Tibial artery (tissue), 4 donors: ENCODE data around the gene CYLC1.
A peak's percentile ranks its signal among the peaks of the same experiment; 100 is the strongest.

Source experiments
- DNase-seq, 2 donors: peaks; one replicate each; pipeline ENCODE4 v3.0.0-alpha.2; 2019
- H3K27ac ChIP-seq, 2 donors: fragments of 200-600 bp; sonication (generic) in 1 of 2; 1 replicate in 1 of 2; 2 replicates in 1 of 2; pipeline ENCODE4 v1.5.1; 2018 to 2019; ENCODE audit warnings: mild to moderate bottlenecking in 1 of 2
- H3K27me3 ChIP-seq, 2 donors: fragments of 200-600 bp; sonication (generic) in 1 of 2; one replicate each; pipeline versions ENCODE4 v1.5.1 to v1.6.0; 2016 to 2019
- H3K36me3 ChIP-seq, 3 donors: fragments of 200-600 bp; sonication (generic) in 2 of 3; one replicate each; pipeline ENCODE4 v1.5.1; 2016 to 2019; ENCODE audit warnings: mild to moderate bottlenecking in 2 of 3
- H3K4me1 ChIP-seq, 4 donors: fragments of 200-600 bp; sonication (generic) in 2 of 4; 1 replicate in 3 of 4; 2 replicates in 1 of 4; pipeline ENCODE4 v1.5.1; 2016 to 2019
- H3K4me3 ChIP-seq, 2 donors: fragments of 200-600 bp; sonication (generic) in 1 of 2; 1 replicate in 1 of 2; 2 replicates in 1 of 2; pipeline ENCODE4 v1.5.1; 2018 to 2019; ENCODE audit warnings: mild to moderate bottlenecking in 2 of 2
- H3K9me3 ChIP-seq, 3 donors: fragments of 200-600 bp; sonication (generic) in 1 of 3; one replicate each; pipeline ENCODE4 v1.5.1; 2016 to 2019
- intact Hi-C: fragments of 100-400 bp; cut with DNase I; formaldehyde crosslinking; loops from one replicate; pipeline ENCODE4 v1.15.0; 2023; ENCODE audit warnings: low total_unique reads
- TF ChIP-seq, protein P1 (sequence below), 2 experiments: fragments of 200-600 bp in 1 of 2; fragments of 450-650 bp in 1 of 2; IDR thresholded peaks; one replicate each; pipeline ENCODE4 v1.5.1; 2017 to 2019; ENCODE audit warnings: antibody characterized with exemption in 2 of 2, mild to moderate bottlenecking in 1 of 2, moderate library complexity in 1 of 2

Gene CYLC1, protein sequence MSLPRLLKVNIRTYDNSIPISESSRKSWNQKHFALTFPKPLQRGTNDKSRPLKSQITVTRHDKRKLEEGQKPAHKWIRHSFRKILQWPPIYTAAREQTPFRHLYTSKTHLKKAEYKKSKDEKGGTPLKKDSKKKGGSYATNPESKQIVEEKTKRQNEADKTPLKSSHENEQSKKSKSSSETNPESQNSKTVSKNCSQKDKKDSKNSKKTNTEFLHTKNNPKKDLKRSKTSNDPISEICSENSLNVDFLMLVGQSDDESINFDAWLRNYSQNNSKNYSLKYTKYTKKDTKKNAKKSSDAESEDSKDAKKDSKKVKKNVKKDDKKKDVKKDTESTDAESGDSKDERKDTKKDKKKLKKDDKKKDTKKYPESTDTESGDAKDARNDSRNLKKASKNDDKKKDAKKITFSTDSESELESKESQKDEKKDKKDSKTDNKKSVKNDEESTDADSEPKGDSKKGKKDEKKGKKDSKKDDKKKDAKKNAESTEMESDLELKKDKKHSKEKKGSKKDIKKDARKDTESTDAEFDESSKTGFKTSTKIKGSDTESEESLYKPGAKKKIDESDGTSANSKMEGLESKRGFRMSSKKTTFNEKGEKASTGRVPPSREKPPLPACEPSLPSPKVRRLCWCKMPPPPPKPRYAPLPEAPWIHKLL

DNA sequence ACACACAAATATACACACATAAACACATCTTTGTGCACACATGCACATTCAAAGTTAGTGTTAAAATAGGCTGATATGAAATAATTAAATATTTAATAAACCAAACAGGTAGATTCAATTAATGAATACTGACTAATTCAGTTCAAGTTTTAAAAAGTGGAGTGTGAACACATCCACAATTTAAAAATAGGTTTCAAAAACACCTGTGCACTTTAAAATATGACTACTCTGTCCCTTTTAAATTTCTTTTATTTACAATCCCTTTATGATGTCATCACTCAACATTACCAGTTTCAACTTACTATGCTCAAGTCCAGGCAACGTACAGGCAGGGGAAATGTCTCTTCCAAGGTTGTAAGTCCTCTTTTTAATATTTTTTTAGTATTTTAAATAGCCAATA lies at the start of gene CYLC1:
Gene CYLC1, plus strand, starts transcription at position 301 of the 400 bp plus-strand sequence. Its CDS starts 37 bp downstream, at position 338.
- Histone ChIP-seq H3K4me3 (no peak within 1 kb of the TSS), H3K9me3 (no peaks in the 10 kb centered on the region), H3K4me1 (no peaks in the 10 kb centered on the region), H3K27ac (no peak within 1 kb of the TSS), H3K27me3 (no peaks in the 10 kb centered on the region), H3K36me3 (no peaks in the 10 kb centered on the region)
- TF ChIP-seq, protein P1, sequence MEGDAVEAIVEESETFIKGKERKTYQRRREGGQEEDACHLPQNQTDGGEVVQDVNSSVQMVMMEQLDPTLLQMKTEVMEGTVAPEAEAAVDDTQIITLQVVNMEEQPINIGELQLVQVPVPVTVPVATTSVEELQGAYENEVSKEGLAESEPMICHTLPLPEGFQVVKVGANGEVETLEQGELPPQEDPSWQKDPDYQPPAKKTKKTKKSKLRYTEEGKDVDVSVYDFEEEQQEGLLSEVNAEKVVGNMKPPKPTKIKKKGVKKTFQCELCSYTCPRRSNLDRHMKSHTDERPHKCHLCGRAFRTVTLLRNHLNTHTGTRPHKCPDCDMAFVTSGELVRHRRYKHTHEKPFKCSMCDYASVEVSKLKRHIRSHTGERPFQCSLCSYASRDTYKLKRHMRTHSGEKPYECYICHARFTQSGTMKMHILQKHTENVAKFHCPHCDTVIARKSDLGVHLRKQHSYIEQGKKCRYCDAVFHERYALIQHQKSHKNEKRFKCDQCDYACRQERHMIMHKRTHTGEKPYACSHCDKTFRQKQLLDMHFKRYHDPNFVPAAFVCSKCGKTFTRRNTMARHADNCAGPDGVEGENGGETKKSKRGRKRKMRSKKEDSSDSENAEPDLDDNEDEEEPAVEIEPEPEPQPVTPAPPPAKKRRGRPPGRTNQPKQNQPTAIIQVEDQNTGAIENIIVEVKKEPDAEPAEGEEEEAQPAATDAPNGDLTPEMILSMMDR (IDR thresholded peaks at IDR 0.05), result no peak
- DNase-seq, result no peak
- intact Hi-C loops, result no loop called here

DNA sequence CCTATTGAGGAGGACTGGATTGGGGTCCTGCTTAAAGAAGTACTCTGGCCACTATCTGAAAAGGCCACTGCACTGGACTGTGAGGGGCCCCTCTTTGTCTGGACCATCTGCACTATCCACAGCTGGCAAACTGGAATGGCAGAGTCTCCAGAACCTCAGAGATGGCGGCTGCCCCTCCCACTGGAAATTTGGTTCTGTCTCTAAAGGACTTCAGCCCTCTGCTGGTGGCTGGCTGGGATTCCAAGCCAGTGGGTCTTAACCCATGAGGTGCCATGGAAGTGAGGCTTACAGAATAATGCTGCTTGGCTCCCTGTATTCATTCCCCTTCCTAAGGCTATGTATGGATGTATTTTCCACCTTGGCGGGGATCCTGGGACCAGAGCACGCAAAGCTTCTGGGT lies 41.6 kb upstream of the CYLC1 start:
- intact Hi-C loops, result no loop called here
- no peak for DNase-seq
- no peaks in the 10 kb centered on the region for H3K27me3 ChIP-seq
- no peak overlapping the region for H3K27ac ChIP-seq
- H3K36me3 ChIP-seq, result no peaks in the 10 kb centered on the region
- no peak overlapping the region for H3K4me3 ChIP-seq
- peaks cover 0 to 6% (median 6%) of the 10 kb centered on the region in 3 donors for H3K9me3 ChIP-seq
- TF ChIP-seq, protein P1 (IDR thresholded peaks at IDR 0.05), result no peak
- no peaks in the 10 kb centered on the region for H3K4me1 ChIP-seq

DNA sequence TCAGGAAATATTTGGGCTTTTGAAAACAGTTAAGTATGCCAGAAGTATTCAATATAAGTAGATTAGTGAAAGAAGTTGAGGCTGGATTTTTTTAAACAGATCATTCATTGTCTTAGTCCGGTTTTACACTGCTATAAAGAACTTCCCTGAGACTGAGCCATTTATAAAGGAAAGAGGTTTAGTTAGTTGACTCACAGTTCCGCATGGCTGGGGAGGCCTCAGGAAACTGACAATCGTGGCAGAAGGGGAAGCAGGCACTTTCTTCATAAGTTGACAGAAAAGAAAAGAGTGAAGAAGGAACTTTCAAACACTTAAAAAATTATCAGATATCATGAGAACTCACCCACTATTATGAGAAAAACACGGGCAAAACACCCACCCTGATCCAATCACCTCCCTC lies 31.1 kb upstream of the CYLC1 start:
- no peak overlapping the region for H3K27ac ChIP-seq
- H3K4me3 ChIP-seq, result no peak overlapping the region
- intact Hi-C loops, result no loop called here
- no peak for DNase-seq
- H3K4me1 ChIP-seq, result no peaks in the 10 kb centered on the region
- no peaks in the 10 kb centered on the region for H3K27me3 ChIP-seq
- TF ChIP-seq, protein P1 (IDR thresholded peaks at IDR 0.05), result no peak
- H3K9me3 ChIP-seq, result peaks cover 0 to 4% (median 0%) of the 10 kb centered on the region in 3 donors
- no peaks in the 10 kb centered on the region for H3K36me3 ChIP-seq

DNA sequence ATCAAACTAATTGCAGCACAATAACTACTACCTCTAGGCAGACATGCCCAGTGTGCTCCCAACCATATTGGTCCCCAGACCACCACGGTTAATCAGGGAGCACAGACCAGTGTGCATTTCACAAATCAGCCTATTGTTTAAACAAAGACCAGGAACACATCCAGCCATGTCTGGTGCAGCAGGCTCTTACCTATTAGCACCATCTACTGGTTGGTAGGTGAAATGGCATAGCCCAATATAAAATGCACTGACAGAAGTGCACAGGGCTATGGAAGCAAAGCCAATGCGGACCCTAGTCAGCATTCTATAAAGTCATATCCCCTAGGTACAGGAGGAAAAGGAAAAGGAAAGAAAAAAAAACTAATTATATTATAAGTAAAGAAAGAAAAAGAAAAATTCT lies 15.5 kb upstream of the CYLC1 start:
- no peaks in the 10 kb centered on the region for H3K4me1 ChIP-seq
- H3K36me3 ChIP-seq, result no peaks in the 10 kb centered on the region
- DNase-seq, result no peak
- intact Hi-C loops, result no loop called here
- H3K27me3 ChIP-seq, result no peaks in the 10 kb centered on the region
- H3K4me3 ChIP-seq, result no peak overlapping the region
- no peak overlapping the region for H3K27ac ChIP-seq
- H3K9me3 ChIP-seq, result no peaks in the 10 kb centered on the region
- TF ChIP-seq, protein P1 (IDR thresholded peaks at IDR 0.05), result peak in 1 of 2 experiments; percentile 38

DNA sequence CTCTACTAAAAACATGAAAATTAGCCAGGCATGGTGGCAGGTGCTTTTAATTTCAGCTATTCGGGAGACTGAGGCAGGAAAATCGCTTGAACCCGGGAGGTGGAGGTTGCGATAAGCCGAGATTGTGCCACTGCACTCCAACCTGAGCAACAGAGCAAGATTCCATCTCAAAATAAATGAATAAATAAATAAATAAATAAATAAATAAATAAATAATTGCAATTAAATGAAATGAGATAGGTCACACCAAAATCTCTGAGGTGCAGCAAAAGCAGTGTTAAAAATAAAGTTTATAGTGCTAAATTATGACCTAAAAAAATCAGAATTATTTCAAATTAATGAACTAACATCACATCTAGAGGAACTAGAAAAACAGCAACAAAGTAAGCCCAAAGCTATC lies 13.6 kb upstream of the CYLC1 start:
- H3K27me3 ChIP-seq, result no peaks in the 10 kb centered on the region
- intact Hi-C loops, result no loop called here
- H3K27ac ChIP-seq, result no peak overlapping the region
- H3K9me3 ChIP-seq, result no peaks in the 10 kb centered on the region
- H3K4me3 ChIP-seq, result no peak overlapping the region
- no peaks in the 10 kb centered on the region for H3K36me3 ChIP-seq
- TF ChIP-seq, protein P1 (IDR thresholded peaks at IDR 0.05), result no peak
- no peaks in the 10 kb centered on the region for H3K4me1 ChIP-seq
- no peak for DNase-seq
